Chondrocyte (in vitro differentiated cells): ENCODE data around the gene PRR5L. TPM values are rescaled to one million over a fixed set of nuclear protein-coding genes. Genes with fewer than 3 reads are reported as not detected.

Experiments used
- DNase-seq: peaks from one replicate; pipeline ENCODE4 v3.0.0; 2021; ENCODE audit warnings: mixed read lengths, low spot score
- H3K27ac Mint-ChIP-seq: one replicate; pipeline ENCODE4 v1.8.0; 2021; ENCODE audit warnings: mild to moderate bottlenecking, moderate library complexity, mixed read lengths; ENCODE audit not compliant: unreplicated experiment
- H3K27me3 Mint-ChIP-seq: 2 replicates; pipeline ENCODE4 v1.8.0; 2021; ENCODE audit warnings: low read depth, mixed read lengths
- H3K36me3 Mint-ChIP-seq: 2 replicates; pipeline ENCODE4 v1.8.0; 2021; ENCODE audit warnings: low read depth, mixed read lengths
- H3K4me1 Mint-ChIP-seq: 2 replicates; pipeline ENCODE4 v1.8.0; 2021; ENCODE audit warnings: low read depth, mild to moderate bottlenecking, mixed read lengths
- H3K4me3 Mint-ChIP-seq: one replicate; pipeline ENCODE4 v1.8.0; 2021; ENCODE audit warnings: mild to moderate bottlenecking, moderate library complexity, mixed read lengths; ENCODE audit not compliant: unreplicated experiment
- H3K9me3 Mint-ChIP-seq: 2 replicates; pipeline ENCODE4 v1.8.0; 2021; ENCODE audit warnings: low read depth, mixed read lengths
- CTCF ChIP-seq: fragments of 200-600 bp; sonication (generic); IDR thresholded peaks from 2 replicates; pipeline ENCODE4 v1.5.0; 2021; ENCODE audit warnings: antibody characterized with exemption, mild to moderate bottlenecking, moderate library complexity
- total RNA-seq: library from RNA; stranded (reverse); gene quantifications from 3 replicates; pipeline ENCODE4 v1.2.1, GENCODE V29; 2021

PRR5L gene
- total RNA-seq, 1 donor from 2014 or later, result 50.7 TPM

- Mint-ChIP-seq H3K27me3 (peaks cover 4% of the 10 kb centered on the region), H3K4me3 (no peak overlapping the region), H3K36me3 (peaks cover 4% of the 10 kb centered on the region), H3K27ac (no peak overlapping the region), H3K4me1 (peaks cover 23% of the 10 kb centered on the region), H3K9me3 (peaks cover 9% of the 10 kb centered on the region)
- DNase-seq, result no peak
- no peak for TF ChIP-seq CTCF
These were observed 215.9 kb downstream of the PRR5L start for GRCh38 chr11:36512016-36512415.

- H3K4me1 Mint-ChIP-seq, result peaks cover 11% of the 10 kb centered on the region
- H3K27ac Mint-ChIP-seq, result no peak overlapping the region
- H3K36me3 Mint-ChIP-seq, result peaks cover 4% of the 10 kb centered on the region
- H3K9me3 Mint-ChIP-seq, result peaks cover 9% of the 10 kb centered on the region
- no peak for DNase-seq
- no peak for TF ChIP-seq CTCF
- no peak overlapping the region for H3K4me3 Mint-ChIP-seq
- peaks cover 7% of the 10 kb centered on the region for H3K27me3 Mint-ChIP-seq
These were observed 217.9 kb downstream of the PRR5L start for GRCh38 chr11:36513965-36514364.

Other genes starting within 250 kb of the PRR5L start
- gene COMMD9, start 6.9 kb upstream of the PRR5L start, total RNA-seq, result 52.5 to 71.0 TPM (median 54.6 TPM) in 3 replicates
- 14.4 to 16.0 TPM (median 15.2 TPM) in 3 replicates for gene TRAF6, start 214.0 kb downstream of the PRR5L start, total RNA-seq